Mucosa of stomach (tissue), 1 donor: ENCODE results near the gene AGPAT4.
"Not testable (repeated sequence)": the region's sequence is repeated elsewhere in the genome, so short reads cannot be mapped to it uniquely, and the experiment has no call there.

Experiments used
- H3K27me3 ChIP-seq: one replicate; pipeline ENCODE4 v1.7.0; 2013; ENCODE audit warnings: mild to moderate bottlenecking, low read length; ENCODE audit not compliant: control insufficient read depth, insufficient read depth
- H3K36me3 ChIP-seq: one replicate; pipeline ENCODE4 v1.7.0; 2013; ENCODE audit warnings: low read length; ENCODE audit not compliant: control insufficient read depth, insufficient read depth
- H3K4me1 ChIP-seq: one replicate; pipeline ENCODE4 v1.7.0; 2013; ENCODE audit warnings: mild to moderate bottlenecking, low read length; ENCODE audit not compliant: control insufficient read depth, insufficient read depth
- H3K4me3 ChIP-seq: one replicate; pipeline ENCODE4 v1.7.0; 2013; ENCODE audit warnings: low read length
- H3K9ac ChIP-seq: one replicate; pipeline ENCODE4 v1.7.0; 2013; ENCODE audit warnings: mild to moderate bottlenecking, low read length, moderate library complexity
- H3K9me3 ChIP-seq: one replicate; pipeline ENCODE4 v1.7.0; 2013; ENCODE audit warnings: mild to moderate bottlenecking, low read length, moderate library complexity; ENCODE audit not compliant: control insufficient read depth
- donor health status: Pancreatic carcinoma.

The AGPAT4 gene

DNA sequence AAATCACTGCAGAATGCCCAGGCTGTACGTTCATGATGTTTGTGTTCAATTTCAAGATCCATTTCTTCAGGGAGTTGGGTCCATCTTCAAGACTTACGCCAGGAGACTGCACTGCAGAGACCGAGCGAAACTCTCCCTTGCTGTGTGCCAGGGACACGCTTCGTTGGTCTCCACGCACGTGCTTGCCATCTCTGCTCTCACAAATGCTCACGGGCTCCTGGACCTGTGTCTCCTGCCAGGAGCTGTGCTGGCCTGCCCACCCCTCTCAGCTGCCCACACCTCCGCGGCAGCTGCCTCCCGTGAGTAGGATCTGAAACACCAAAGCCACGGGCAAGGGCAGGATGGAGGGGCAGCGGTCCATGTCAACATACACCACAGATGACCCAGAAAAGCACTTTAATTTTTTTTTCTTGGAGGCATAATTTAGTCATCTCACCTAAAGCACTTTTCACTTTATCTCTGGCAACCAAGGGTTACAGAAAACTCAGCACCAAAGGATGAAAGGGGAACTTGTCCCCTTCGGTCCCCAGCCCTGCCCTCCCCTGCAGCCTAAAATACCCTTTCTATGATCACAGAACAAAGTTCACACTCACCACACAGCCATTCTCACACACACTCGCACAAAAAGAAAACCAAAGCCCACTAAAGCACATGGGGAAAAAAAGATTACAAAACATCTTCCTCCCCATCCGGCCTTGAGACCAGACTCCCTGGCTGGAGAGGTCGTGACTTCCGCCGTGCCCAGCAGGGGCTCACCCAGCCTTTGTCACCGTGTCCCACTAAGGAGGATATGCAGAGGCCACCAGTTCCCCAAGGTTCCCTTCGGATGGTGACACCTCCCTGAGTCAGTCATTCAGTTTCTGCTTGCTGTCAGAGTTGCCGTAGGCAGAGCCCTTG, 137.9 kb downstream of the AGPAT4 start:
- H3K27me3 ChIP-seq, result no peaks in the 10 kb centered on the region
- H3K4me1 ChIP-seq, result peaks cover 4% of the 10 kb centered on the region
- no peak overlapping the region for H3K9ac ChIP-seq
- H3K36me3 ChIP-seq, result no peaks in the 10 kb centered on the region
- no peak overlapping the region for H3K4me3 ChIP-seq
- H3K9me3 ChIP-seq, result no peaks in the 10 kb centered on the region

DNA sequence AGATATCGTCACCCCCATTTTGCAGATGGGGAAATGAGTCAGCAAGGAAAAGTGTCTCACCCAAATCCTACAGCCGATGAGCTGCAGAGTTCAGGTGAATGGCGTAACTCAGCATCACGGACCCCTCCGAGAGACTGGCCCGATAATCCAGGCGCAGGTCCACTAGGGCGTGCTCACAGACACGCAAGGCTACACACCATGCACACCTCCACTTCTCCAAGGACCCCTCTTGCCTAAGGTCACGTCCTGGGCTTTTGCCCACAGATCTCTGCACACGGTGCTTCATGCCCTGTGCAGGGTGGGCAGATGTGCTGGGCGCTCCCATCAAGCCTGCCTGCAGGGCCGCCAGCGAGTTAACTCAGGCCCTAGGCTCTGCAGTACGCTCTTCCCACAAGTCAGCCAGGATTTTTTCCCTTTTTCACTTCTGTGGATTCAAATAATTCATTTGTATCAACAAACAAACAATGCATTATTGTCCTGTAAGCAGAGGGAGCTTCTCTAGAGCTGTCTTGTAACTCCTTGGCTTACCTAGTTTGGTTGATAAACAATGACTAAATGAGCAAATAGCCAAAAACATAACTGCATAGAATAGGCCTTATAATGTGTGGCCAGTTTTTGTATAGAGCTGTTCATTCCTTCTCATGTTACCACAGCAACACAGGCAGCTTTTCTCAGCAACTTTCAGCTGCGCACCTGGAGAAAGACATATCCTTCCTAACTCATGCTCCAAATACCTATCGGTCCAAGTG, 139.1 kb downstream of the AGPAT4 start:
- H3K36me3 ChIP-seq, result no peaks in the 10 kb centered on the region

DNA sequence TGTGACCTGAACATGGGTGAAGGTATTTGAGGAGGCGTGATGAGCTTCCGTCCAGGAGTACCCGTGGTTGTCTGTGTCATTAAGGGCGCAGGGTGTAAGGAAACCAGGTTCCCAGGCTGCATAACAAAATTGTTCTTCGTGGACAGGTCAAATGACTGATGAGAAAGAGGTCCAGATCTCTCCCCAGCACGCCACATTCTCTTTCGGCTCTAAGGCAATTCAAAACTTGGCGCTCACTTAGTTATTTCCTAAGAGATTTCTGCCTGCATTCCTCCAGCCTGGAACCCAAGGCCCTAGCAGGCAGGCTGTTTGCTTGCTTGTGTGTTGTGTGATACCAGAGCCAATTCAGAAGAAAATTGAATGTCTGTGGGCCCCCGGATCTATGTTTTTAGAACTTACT, 139.9 kb downstream of the AGPAT4 start:
- H3K4me1 ChIP-seq, result no peaks in the 10 kb centered on the region
- H3K9me3 ChIP-seq, result no peaks in the 10 kb centered on the region
- no peak overlapping the region for H3K9ac ChIP-seq
- no peaks in the 10 kb centered on the region for H3K27me3 ChIP-seq
- no peak overlapping the region for H3K4me3 ChIP-seq
- H3K36me3 ChIP-seq, result no peaks in the 10 kb centered on the region

More for the DNA sequence above, 139.1 kb downstream of the AGPAT4 start:
- Histone ChIP-seq H3K9me3 (no peaks in the 10 kb centered on the region), H3K9ac (no peak overlapping the region), H3K27me3 (no peaks in the 10 kb centered on the region), H3K4me1 (peaks cover 3% of the 10 kb centered on the region), H3K4me3 (no peak overlapping the region)

DNA sequence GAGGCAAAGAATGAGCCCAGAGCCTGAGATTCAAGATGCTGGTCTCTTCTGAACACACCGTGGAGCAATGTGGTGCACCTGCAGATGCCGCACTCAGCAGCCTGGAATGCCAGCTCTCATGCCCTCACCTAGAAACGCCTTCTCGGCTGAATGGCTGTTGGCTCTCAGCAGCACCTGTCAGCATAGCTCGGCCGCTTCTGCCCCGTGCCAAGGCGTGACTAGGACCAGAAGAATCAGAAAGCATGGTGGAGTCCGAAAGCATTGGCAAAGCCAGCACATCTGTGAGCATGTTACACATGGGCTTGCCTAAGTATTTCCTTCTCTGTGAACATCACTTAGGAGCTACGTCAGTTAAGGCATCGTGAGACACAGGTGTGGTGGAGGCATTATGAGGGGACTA, 141.5 kb downstream of the AGPAT4 start:
- Histone ChIP-seq H3K9ac (no peak overlapping the region), H3K27me3 (no peaks in the 10 kb centered on the region), H3K4me1 (no peaks in the 10 kb centered on the region), H3K4me3 (no peak overlapping the region), H3K36me3 (no peaks in the 10 kb centered on the region), H3K9me3 (no peaks in the 10 kb centered on the region)

DNA sequence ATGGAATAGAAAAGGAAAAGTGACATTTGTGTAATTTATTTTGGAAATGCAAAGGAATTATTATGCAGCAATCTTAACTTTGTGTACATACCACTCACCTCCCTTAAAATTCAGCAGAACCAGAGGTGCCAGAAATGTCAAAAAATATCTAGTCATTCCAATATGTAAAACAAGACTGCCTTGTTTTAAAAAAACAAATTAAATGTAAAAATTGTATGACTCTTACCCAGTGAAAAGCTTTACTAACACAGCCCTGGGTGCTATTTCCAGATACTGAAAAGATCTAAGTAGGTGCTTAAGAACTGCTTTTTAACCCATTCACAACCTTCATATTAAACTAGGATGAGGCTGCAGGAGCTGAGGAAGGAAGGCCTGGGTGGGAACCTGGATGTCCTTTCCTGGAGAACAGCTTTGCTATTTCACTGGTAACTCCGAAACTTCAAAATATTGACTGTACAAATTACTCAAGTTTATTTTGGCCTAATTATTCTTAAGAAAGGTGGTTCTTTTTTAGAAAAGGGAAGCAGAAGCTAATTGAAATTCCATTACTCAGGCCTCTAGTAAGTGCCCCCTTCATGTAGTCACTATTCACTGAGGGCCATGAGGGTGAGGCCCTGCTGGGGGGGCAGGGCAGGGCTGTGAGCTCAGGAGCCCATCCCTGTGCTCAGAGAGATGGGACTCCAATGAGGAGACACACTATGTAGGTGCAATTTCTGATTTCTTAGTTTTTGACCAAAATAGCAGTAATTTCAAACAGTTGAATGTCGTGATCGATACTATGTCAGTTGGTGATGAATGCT, 142.7 kb downstream of the AGPAT4 start:
- Histone ChIP-seq H3K27me3 (no peaks in the 10 kb centered on the region), H3K9ac (no peak overlapping the region), H3K4me3 (no peak overlapping the region), H3K4me1 (no peaks in the 10 kb centered on the region), H3K9me3 (no peaks in the 10 kb centered on the region), H3K36me3 (peaks cover 5% of the 10 kb centered on the region)

DNA sequence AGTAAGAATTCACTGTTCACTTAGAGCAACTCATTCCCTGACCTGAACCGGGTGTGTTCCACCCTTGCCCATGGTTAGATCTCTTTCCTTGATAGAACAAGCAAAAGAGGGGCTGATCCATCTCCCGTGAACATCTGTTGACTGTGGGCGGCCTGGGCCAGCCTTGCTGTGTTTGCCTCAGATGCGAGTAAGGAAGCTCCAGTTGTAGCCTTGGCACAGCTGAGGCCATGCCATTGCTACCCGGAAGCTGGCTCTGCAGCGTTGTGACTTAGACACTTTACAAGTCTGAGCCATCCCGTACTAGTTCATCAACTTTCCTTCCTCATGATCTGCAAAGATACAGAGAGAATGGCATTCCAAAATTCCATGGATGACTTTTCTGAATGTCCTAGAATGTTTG, 143.3 kb downstream of the AGPAT4 start:
- Histone ChIP-seq H3K9ac (no peak overlapping the region), H3K36me3 (peaks cover 6% of the 10 kb centered on the region), H3K27me3 (no peaks in the 10 kb centered on the region), H3K4me1 (no peaks in the 10 kb centered on the region), H3K9me3 (no peaks in the 10 kb centered on the region), H3K4me3 (no peak overlapping the region)

DNA sequence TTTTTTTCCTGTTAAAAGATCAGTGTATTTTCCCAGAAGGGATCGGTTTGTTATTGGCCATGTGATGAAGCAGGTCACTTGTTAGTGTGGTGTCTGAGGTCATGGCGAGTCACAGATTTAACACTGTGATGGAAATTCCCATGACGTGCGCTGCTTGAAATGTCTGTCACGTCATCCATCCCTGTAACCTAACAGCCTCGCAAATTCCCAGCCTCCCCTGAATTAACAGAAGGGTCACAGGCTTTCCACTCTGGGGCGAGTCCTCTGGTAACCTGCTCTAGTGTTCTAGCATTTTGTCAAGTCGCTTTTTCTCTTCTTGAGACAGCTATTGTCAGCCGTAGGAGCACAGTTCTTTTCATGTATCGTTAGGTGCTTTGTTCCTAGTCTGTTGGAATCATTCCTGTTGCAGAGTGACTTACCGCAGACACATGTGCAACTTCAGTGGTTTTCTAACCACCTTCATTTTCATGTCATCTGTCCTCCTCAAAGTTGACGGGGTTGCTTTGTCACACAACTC, 145.1 kb downstream of the AGPAT4 start:
- no peaks in the 10 kb centered on the region for H3K4me1 ChIP-seq
- H3K9me3 ChIP-seq, result no peaks in the 10 kb centered on the region
- peaks cover 6% of the 10 kb centered on the region for H3K36me3 ChIP-seq
- no peak overlapping the region for H3K4me3 ChIP-seq
- no peak overlapping the region for H3K9ac ChIP-seq
- H3K27me3 ChIP-seq, result no peaks in the 10 kb centered on the region

DNA sequence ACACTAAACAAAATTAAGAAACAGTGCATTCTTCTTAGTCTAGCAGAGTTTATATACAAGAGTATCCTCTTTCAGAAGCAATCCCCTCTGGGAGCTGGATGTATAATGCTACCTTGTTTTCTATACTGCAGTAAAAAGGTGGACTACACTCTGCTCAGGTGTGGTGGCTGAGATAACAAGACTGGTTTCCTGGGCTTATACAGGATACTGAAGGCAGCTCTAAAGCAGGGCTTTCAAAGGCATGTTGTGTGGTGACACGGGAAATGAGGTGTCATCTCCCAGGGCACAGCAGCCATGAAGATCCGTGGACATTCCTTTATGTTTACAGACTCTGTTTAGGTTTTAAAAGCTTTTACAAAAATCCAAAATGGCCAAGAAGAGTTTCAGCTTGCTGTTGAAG, 145.6 kb downstream of the AGPAT4 start:
- Histone ChIP-seq H3K27me3 (no peaks in the 10 kb centered on the region), H3K9me3 (no peaks in the 10 kb centered on the region), H3K4me3 (no peak overlapping the region), H3K4me1 (no peaks in the 10 kb centered on the region), H3K36me3 (peaks cover 6% of the 10 kb centered on the region), H3K9ac (no peak overlapping the region)

DNA sequence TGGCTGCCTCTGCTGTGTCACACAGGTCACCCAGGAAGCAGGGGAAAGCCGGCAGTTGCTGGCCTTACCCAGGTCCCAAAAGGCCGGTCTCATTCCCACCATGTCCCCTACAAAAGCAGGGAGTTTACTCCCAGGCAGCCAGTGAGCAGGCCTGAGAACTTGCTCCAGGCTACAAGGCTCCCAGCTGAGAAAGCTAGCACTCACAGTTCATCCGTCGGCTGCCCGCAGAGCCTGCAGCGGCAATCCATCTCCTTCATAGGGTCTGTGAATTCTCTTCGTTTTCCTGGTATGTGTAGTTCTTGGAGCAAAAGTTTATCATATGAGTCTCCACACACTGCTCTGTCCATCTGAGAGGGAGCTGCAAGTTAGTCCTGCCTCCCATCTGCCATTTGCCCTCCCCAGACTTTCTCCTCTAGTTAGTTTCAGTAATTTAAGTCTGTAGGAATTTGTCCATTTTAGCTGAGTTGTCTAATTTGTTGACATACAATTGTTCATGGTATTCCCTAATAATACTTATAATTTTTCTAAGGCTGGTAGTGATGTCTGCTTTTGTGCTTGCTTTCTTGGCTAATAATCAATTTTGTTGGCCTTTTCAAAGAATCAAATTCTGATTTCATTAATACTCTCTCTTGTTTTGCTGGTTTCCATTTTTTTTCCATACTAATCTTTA, 146.7 kb downstream of the AGPAT4 start:
- Histone ChIP-seq H3K9me3 (no peaks in the 10 kb centered on the region), H3K4me3 (no peak overlapping the region), H3K27me3 (no peaks in the 10 kb centered on the region), H3K4me1 (no peaks in the 10 kb centered on the region), H3K36me3 (peaks cover 6% of the 10 kb centered on the region), H3K9ac (no peak overlapping the region)

DNA sequence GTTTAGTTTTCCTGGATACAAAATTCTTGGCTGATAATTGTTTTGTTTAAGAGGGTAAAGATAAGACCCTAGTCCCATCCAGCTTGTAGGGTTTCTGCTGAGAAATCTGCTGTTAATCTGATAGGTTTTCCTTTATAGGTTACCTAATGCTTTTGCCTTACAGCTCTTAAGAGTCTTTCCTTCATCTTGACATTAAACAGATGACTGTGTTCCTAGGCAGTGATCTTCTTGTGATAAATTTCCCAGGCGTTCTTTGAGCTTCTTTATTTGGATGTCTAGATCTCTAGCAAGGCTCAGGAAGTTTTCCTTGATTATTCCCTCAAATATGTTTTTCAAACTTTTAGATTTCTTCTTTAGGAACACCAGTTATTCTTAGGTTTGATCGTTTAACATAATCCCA, 148.3 kb downstream of the AGPAT4 start:
- no peaks in the 10 kb centered on the region for H3K4me1 ChIP-seq
- no peak overlapping the region for H3K4me3 ChIP-seq
- peaks cover 6% of the 10 kb centered on the region for H3K36me3 ChIP-seq
- no peaks in the 10 kb centered on the region for H3K9me3 ChIP-seq
- no peak overlapping the region for H3K9ac ChIP-seq
- H3K27me3 ChIP-seq, result no peaks in the 10 kb centered on the region

DNA sequence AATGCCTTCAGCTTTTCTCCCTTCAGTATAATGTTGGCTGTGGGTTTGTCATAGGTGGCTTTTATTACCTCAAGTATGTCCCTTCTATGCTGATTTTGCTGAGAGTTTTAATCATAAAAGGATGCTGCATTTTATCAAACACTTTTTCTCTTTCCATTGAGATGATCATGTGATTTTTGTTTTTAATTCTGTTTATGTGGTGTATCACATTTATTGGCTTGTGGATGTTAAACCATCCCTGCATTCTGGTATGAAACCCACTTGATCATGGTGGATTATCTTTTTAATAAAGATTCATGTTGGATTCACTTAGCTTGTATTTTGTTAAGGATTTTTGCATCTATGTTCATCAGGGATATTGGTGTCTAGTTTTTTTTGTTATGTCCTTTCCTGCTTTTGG, 150.5 kb downstream of the AGPAT4 start:
- H3K4me3 ChIP-seq, H3K36me3 ChIP-seq, H3K27me3 ChIP-seq, H3K9ac ChIP-seq, H3K9me3 ChIP-seq, H3K4me1 ChIP-seq: not testable (repeated sequence)
